Adrenal gland (tissue), 12 donors: ENCODE data around the gene FRAT2. TPM values are rescaled to one million over a fixed set of nuclear protein-coding genes. Genes with fewer than 3 reads are reported as not detected.
"Not testable (repeated sequence)": the region's sequence is repeated elsewhere in the genome, so short reads cannot be mapped to it uniquely, and the experiment has no call there.

Source experiments
- DNase-seq, 7 donors: peaks; one replicate each; pipeline ENCODE4 v3.0.0-alpha.2; 2019 to 2020
- H3K27ac ChIP-seq, 5 donors: fragments of 200-600 bp; sonication (generic) in 4 of 5; 1 replicate in 3 of 5; 2 replicates in 2 of 5; pipeline versions ENCODE4 v1.5.1 to v1.8.0; 2016 to 2020; ENCODE audit warnings: mild to moderate bottlenecking in 1 of 5
- H3K27me3 ChIP-seq: fragments of 200-600 bp; 2 replicates; pipeline ENCODE4 v1.8.0; 2021
- H3K36me3 ChIP-seq, 2 donors: fragments of 200-600 bp; replicated peaks in 1 of 2; 1 replicate in 1 of 2; 2 replicates in 1 of 2; pipeline versions ENCODE4 v1.5.1 to v1.8.0; 2018 to 2022
- H3K4me1 ChIP-seq, 2 donors: fragments of 200-600 bp; replicated peaks in 1 of 2; 1 replicate in 1 of 2; 2 replicates in 1 of 2; pipeline versions ENCODE4 v1.5.1 to v1.8.0; 2018 to 2021
- H3K4me3 ChIP-seq, 4 donors: fragments of 200-600 bp; sonication (generic) in 3 of 4; one replicate each; pipeline ENCODE4 v1.5.1; 2016 to 2018
- H3K9me3 ChIP-seq, 3 donors: fragments of 200-600 bp; sonication (generic) in 1 of 3; replicated peaks in 1 of 3; 1 replicate in 2 of 3; 2 replicates in 1 of 3; pipeline versions ENCODE4 v1.5.1 to v1.8.0; 2016 to 2021
- CTCF ChIP-seq, 6 experiments: fragments of 450-650 bp in 4 of 6; fragments of 200-600 bp in 2 of 6; sonication (generic) in 1 of 6; IDR thresholded peaks; 1 replicate in 5 of 6; 2 replicates in 1 of 6; pipeline versions ENCODE4 v1.5.1 to v1.8.0; 2016 to 2021; ENCODE audit warnings: antibody characterized with exemption in 6 of 6, mild to moderate bottlenecking in 2 of 6, moderate library complexity in 1 of 6
- POLR2A ChIP-seq, 2 donors: fragments of 450-650 bp; IDR thresholded peaks; one replicate each; pipeline ENCODE4 v1.6.1; 2017; ENCODE audit warnings: antibody characterized with exemption in 2 of 2, mild to moderate bottlenecking in 2 of 2, moderate library complexity in 1 of 2
- WGBS, 4 donors: extraction: QIAGEN DNeasy Blood & Tissue Kit in 2 of 4; methylation state at CpG; one replicate each; pipeline versions ENCODE4 v1.1.5 to v1.1.7; 2013 to 2017; 5-methylcytosine and 5-hydroxymethylcytosine counted together
- intact Hi-C, 2 donors: fragments of 100-400 bp; cut with DNase I; formaldehyde crosslinking; loops; one replicate each; pipeline versions ENCODE4 v1.14.1 to v1.15.0; 2022 to 2023
- polyA plus RNA-seq, 3 donors: library from polyadenylated mRNA; stranded (reverse); fragments of 200-250 nt in 2 of 3; fragments of 350-450 nt in 1 of 3; fragmentation: Illumina TruSeq in 1 of 3; extraction: RNeasy Lipid Tissue Mini Kit (QIAGEN cat#74804) in 1 of 3; gene quantifications; one replicate each; pipeline ENCODE4 v1.2.3, GENCODE V29; 2013 to 2014
- total RNA-seq, 9 donors: library from RNA; depleted of rRNA in 4 of 9; stranded (reverse); fragments of >200 nt in 4 of 9; fragments of 120-200 nt in 1 of 9; fragmentation: NEBNext Ultra II Directional in 1 of 9; extraction: Animal tissue kit (Norgen Biotek cat#: 25700) in 1 of 9; gene quantifications; one replicate each; pipeline versions ENCODE4 v1.1.0 to v1.2.4, GENCODE V29; 2013 to 2023
- donor health status: healthy with polysubstance abuse.
- donor health status: Bipolar disorder and iron deficiency.
- donor health status: DM: yes; HTN: yes; CAD: no.
- donor health status: DM: no; HTN: no; CAD: no.
- donor health status: DM: no; HTN: no; CAD: no.
- donor health status: DM: yes; HTN: yes; CAD: no.

Gene FRAT2
- total and polyA plus RNA-seq, 12 donors: 2.8 to 17.9 (median 7.7) TPM

GRCh38 chr10:97349752-97350513 is 15.4 kb upstream of the FRAT2 start:
- Histone ChIP-seq H3K9me3 (no peaks in the 10 kb centered on the region), H3K36me3 (no peaks in the 10 kb centered on the region), H3K27ac (no peak overlapping the region), H3K4me3 (no peak overlapping the region), H3K4me1 (no peaks in the 10 kb centered on the region), H3K27me3 (no peaks in the 10 kb centered on the region)
- no peak for DNase-seq
- intact Hi-C loops: loop anchor here in 1 of 2 donors (10.0 kb wide), 1 partner anchor 65 kb away; no protein-coding TSS in a partner anchor
- TF ChIP-seq CTCF (IDR thresholded peaks at IDR 0.05): no peak
- 81 to 88% (median 85%) methylated on average over 9 to 12 of the region's 12 CpGs for WGBS, 4 donors

GRCh38 chr10:97347317-97347716 is 12.8 kb upstream of the FRAT2 start:
- Histone ChIP-seq H3K27me3 (no peaks in the 10 kb centered on the region), H3K4me1 (no peaks in the 10 kb centered on the region), H3K36me3 (no peaks in the 10 kb centered on the region), H3K9me3 (no peaks in the 10 kb centered on the region), H3K27ac (no peak overlapping the region), H3K4me3 (no peak overlapping the region)
- 93 to 99% (median 96%) methylated on average over 4 of the region's 4 CpGs for WGBS, 4 donors
- TF ChIP-seq POLR2A (IDR thresholded peaks at IDR 0.05) (no peak), CTCF (IDR thresholded peaks at IDR 0.05) (no peak)
- no peak for DNase-seq
- intact Hi-C loops: loop anchor here in 1 of 2 donors (10.0 kb wide), 1 partner anchor 63 kb away; no protein-coding TSS in a partner anchor

- H3K27ac ChIP-seq, H3K36me3 ChIP-seq, H3K27me3 ChIP-seq, H3K4me3 ChIP-seq, H3K4me1 ChIP-seq, DNase-seq, H3K9me3 ChIP-seq: not testable (repeated sequence)
- 83 to 90% (median 88%) methylated on average over 6 of the region's 6 CpGs for WGBS, 4 donors
- intact Hi-C loops: loop anchor here in 1 of 2 donors (10.0 kb wide), 1 partner anchor 59 kb away; no protein-coding TSS in a partner anchor
These were observed 9.1 kb upstream of the FRAT2 start for GRCh38 chr10:97343664-97344063.

GRCh38 chr10:97341416-97341815 is 6.9 kb upstream of the FRAT2 start:
- Histone ChIP-seq H3K4me1 (no peaks in the 10 kb centered on the region), H3K27ac (no peak overlapping the region), H3K36me3 (no peaks in the 10 kb centered on the region), H3K27me3 (no peaks in the 10 kb centered on the region), H3K9me3 (no peaks in the 10 kb centered on the region), H3K4me3 (no peak overlapping the region)
- intact Hi-C loops: loop anchor here in 1 of 2 donors (10.0 kb wide), 1 partner anchor 57 kb away; no protein-coding TSS in a partner anchor
- 68 to 85% (median 70%) methylated on average over 2 of the region's 2 CpGs for WGBS, 4 donors
- no peak for DNase-seq
- TF ChIP-seq CTCF (IDR thresholded peaks at IDR 0.05) (no peak), POLR2A (IDR thresholded peaks at IDR 0.05) (no peak)

- Histone ChIP-seq H3K9me3 (no peaks in the 10 kb centered on the region), H3K36me3 (no peaks in the 10 kb centered on the region), H3K27ac (no peak overlapping the region), H3K4me1 (no peaks in the 10 kb centered on the region), H3K4me3 (no peak overlapping the region), H3K27me3 (no peaks in the 10 kb centered on the region)
- 24 to 43% (median 33%) methylated on average over 5 of the region's 5 CpGs for WGBS, 4 donors
- no peak for TF ChIP-seq CTCF (IDR thresholded peaks at IDR 0.05)
- no peak for TF ChIP-seq POLR2A (IDR thresholded peaks at IDR 0.05)
- intact Hi-C loops: loop anchor here in 1 of 2 donors (10.0 kb wide), 1 partner anchor 53 kb away; no protein-coding TSS in a partner anchor
- DNase-seq: no peak
These were observed 3.5 kb upstream of the FRAT2 start for GRCh38 chr10:97338041-97338440.
